HTERT RPE-1 (cell line): ENCODE measurements around the gene GPBAR1.
"Not testable (repeated sequence)": the region's sequence is repeated elsewhere in the genome, so short reads cannot be mapped to it uniquely, and the experiment has no call there.

Experiments used
- in situ Hi-C: fragments of 300-500 bp; cut with MboI; formaldehyde crosslinking; loops from 4 replicates; pipeline ENCODE4 v1.14.3; 2020; ENCODE audit warnings: low sequenced_read_pairs

GPBAR1 gene

DNA sequence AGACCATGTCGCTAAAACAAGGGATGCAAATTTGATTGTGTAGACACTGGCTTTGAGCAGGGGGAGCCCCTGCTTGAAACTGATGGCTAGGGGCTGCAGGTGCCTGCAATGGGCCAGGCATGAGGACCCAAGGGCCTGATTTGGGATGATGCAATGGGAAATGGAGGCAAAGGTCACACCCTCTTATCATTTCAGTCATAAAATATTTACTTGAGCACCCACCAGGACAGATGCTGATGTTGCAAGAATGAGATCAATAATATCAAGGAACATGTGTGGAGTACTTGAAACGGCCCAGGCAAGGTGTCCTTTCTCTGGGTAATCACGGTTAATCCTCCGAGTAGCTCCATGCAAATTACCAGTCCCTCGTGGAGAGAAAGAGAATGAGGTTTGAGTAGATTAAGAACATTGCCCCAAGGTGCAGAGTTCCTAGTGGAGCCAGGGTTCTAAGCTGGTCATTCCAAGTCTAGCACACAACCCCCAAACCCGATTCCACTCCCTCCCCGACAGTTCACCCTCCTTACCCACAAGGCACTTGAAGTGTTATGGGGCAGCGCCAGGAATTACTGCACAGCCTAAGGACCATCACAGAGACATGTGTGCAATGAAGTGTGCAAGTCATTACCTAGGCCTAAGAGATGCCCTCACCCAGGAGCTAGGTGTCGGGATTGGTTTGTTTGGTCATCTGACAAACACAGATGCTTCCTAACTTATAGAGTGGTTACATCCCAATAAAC is 45.5 kb downstream of the GPBAR1 start:
- in situ Hi-C loops, result no loop called here

DNA sequence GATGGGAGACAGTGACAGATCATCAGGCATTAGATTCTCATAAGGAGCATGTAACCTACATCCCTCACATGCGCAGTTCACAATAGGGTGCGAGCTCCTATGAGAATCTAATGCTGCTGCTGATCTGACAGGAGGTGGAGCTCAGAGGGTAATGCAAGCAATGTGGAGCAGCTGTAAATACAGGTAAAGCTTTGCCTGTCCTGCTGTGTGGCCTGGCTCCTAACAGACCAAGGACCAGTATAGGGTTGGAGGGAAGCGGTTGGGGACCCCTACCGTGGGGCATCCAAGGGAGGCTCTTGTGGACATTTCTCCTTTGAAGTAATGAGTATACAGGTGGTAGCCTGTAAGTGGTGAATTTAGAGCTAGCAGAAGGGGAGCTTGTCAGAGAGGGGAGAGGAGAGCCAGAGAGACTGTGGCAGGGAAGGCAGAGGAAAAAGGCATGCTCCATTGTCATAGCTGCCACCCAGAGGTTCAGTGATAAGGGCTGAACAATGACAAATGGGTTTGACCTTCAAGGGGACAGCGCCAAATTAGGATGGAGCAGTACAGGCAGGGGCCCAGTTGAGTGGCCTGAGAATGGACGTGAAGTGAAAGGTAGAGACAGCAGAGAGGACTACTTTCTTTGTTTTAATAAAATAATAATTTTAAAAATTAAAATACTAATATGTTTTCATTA is 46.7 kb downstream of the GPBAR1 start:
- in situ Hi-C loops, result no loop called here

DNA sequence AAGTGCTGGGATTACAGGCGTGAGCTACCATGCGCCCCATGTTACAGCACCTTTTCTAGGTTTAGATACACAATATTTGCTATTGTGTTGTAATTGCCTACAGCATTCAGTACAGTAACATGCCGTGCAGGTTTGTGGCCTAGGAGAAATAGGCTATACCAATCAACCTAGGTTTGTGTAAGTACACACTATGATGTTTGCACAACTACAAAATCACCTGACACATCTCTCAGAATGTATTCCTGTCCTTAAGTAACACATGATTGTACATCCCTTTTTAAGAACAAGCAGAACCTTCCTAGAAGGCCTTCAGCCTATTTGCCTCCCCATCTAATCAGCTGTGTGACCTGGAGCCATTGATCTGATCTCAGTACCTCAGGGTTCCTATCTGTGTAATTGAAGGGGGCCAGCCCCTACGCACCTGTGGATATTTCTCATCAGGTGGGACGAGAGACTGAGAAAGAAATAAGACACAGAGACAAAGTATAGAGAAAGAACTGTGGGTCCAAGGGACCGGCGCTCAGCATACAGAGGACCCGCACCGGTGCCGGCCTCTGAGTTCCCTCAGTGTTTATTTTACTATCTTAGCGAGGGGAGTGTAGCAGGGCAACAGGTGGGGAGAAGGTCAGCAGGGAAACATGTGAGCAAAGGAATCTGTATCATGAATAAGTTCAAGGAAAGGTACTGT is 50.2 kb downstream of the GPBAR1 start:
- in situ Hi-C loops, result no loop called here

DNA sequence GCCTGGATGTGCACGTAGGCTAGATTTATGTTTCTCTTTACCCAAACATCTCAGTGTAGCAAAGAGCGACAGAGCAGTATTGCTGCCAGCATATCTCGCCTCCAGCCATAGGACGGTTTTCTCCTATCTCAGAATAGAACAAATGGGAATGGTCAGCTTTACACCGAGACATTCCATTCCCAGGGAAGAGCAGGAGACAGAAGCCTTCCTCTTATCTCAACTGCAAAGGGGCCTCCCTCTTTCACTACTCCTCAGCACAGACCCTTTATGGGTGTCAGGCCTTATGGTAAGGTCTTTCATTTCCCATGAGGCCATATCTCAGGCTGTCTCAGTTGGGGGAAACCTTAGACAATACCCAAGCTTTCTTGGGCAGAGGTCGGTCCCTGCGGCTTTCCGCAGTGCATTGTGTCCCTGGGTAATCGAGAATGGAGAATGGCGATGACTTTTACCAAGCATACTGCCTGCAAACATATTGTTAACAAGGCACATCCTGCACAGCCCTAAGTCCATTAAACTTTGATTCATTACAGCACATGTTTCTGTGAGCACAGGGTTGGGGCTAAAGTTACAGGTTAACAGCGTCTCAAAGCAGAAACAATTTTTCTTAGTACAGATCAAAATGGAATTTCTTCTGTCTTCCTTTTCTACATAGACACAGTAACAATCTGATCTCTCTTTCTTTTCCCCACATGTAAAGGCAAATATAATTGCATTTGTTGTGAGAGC is 50.9 kb downstream of the GPBAR1 start:
- in situ Hi-C loops, result not testable (repeated sequence)

DNA sequence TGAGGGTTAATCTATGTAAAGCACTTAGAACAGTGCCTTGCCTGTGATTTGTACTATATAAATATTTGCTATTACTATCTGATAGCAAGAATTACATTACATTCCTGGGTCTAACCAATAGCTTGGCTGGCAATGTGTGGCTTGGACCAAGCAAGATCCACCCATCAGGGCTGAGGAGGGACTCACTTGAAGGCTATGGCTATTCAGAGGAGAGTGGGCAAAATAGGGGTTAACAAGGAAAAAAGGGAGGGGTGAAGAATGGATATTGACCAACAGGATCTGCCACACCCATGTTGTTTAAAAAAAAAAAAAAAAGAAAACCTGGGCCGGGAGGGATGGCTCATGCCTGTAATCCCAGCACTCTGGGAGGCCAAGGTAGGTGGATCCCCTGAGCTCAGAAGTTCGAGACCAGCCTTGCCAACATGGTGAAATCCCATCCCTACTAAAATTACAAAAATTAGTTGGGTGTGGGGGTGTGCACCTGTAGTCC is 51.5 kb downstream of the GPBAR1 start:
- in situ Hi-C loops, result no loop called here

DNA sequence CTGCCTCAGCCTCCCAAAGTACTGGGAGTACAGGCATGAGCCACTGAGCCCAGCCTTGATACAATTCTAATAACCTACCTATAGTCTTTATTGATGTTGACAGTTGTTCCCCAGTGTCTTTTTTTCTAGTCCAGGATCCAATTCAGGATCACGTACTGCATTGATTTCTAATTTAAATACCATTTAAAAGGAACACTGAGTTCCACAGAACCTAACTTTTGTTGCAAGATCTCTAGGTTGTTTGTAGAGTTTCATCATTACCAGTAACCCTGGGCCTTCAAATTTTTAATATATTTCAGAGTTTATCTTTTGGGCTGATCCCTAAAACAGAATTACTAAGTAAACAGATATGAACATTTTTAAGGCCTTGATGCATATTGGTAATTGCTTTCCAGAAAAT is 52.5 kb downstream of the GPBAR1 start:
- in situ Hi-C loops, result no loop called here
